SK-N-SH treated with all-trans-retinoic acid at 6 μM for 48 hours (cell line): ENCODE measurements around the gene TRIP4.
"Not testable (repeated sequence)": the region's sequence is repeated elsewhere in the genome, so short reads cannot be mapped to it uniquely, and the experiment has no call there.

Experiments
- ARNTL ChIP-seq: fragments of 450-650 bp; formaldehyde crosslinking; IDR thresholded peaks from 2 replicates; pipeline ENCODE4 v1.5.0; 2020; ENCODE audit warnings: low read depth, mild to moderate bottlenecking, moderate library complexity, borderline replicate concordance
- BACH2 ChIP-seq: fragments of 250-450 bp; sonication (Bioruptor Pico); IDR thresholded peaks from 2 replicates; pipeline ENCODE4 v1.9.0; 2021; ENCODE audit warnings: mild to moderate bottlenecking, borderline replicate concordance
- ESRRG ChIP-seq: fragments of 250-450 bp; sonication (Bioruptor Pico); IDR thresholded peaks from 2 replicates; pipeline ENCODE4 v1.6.1; 2021; ENCODE audit warnings: mild to moderate bottlenecking
- PATZ1 ChIP-seq: fragments of 250-450 bp; sonication (Bioruptor Pico); IDR thresholded peaks from 2 replicates; pipeline ENCODE4 v1.8.0; 2020; ENCODE audit warnings: mild to moderate bottlenecking, moderate library complexity, borderline replicate concordance
- RARB ChIP-seq: fragments of 250-450 bp; sonication (Bioruptor Pico); IDR thresholded peaks from 2 replicates; pipeline ENCODE4 v1.8.0; 2021; ENCODE audit warnings: mild to moderate bottlenecking, moderate library complexity
- TOX ChIP-seq: fragments of 250-450 bp; sonication (Bioruptor Pico); IDR thresholded peaks from 2 replicates; pipeline ENCODE4 v1.8.0; 2021; ENCODE audit warnings: mild to moderate bottlenecking, moderate library complexity, borderline replicate concordance
- ZFP3 ChIP-seq: fragments of 250-450 bp; sonication (Bioruptor Pico); IDR thresholded peaks from 2 replicates; pipeline ENCODE4 v1.5.0; 2020; ENCODE audit warnings: mild to moderate bottlenecking, moderate library complexity
- ZFP30 ChIP-seq: fragments of 450-650 bp; formaldehyde crosslinking; IDR thresholded peaks from 2 replicates; pipeline ENCODE4 v1.5.0; 2022; ENCODE audit warnings: mild to moderate bottlenecking, moderate library complexity
- ZNF70 ChIP-seq: fragments of 450-650 bp; formaldehyde crosslinking; IDR thresholded peaks from 2 replicates; pipeline ENCODE4 v1.5.0; 2020; ENCODE audit warnings: mild to moderate bottlenecking, moderate library complexity

- not testable (repeated sequence) for TF ChIP-seq ZFP3 (CRISPR knock-in tag); PATZ1; ESRRG (CRISPR knock-in tag); ZFP30; ZNF70 (CRISPR knock-in tag); BACH2 (CRISPR knock-in tag); RARB; TOX; ARNTL
Measured at GRCh38 chr15:64392471-64392870, 4.8 kb downstream of the TRIP4 start.
